Right ventricle myocardium superior (tissue), 1 donor: ENCODE data around the gene TLR3. TPM values are rescaled to one million over a fixed set of nuclear protein-coding genes. Genes with fewer than 3 reads are reported as not detected.
"Not testable (repeated sequence)": the region's sequence is repeated elsewhere in the genome, so short reads cannot be mapped to it uniquely, and the experiment has no call there.

ENCODE experiments used
- ATAC-seq: fragments of 200-7000 bp; cut with Tn5 transposase; one replicate; pipeline ENCODE4 v1.9.1; 2020; ENCODE audit warnings: mild to moderate bottlenecking; ENCODE audit not compliant: poor library complexity
- DNase-seq: peaks from one replicate; pipeline ENCODE4 v3.0.0-alpha.2; 2020
- intact Hi-C: fragments of 100-400 bp; cut with DNase I; formaldehyde crosslinking; loops from one replicate; pipeline ENCODE4 v1.11.2; 2022
- total RNA-seq: library from RNA; stranded (reverse); fragmentation: NEBNext Ultra II Directional; extraction: Animal tissue kit (Norgen Biotek cat#: 25700); gene quantifications from one replicate; pipeline ENCODE4 v1.2.1, GENCODE V29; 2021
- donor health status: DM: no; HTN: yes; CAD: no; lungs with severe emphysema.

The TLR3 gene
- total RNA-seq, 1 donor from 2014 or later, result 4.6 TPM

DNA sequence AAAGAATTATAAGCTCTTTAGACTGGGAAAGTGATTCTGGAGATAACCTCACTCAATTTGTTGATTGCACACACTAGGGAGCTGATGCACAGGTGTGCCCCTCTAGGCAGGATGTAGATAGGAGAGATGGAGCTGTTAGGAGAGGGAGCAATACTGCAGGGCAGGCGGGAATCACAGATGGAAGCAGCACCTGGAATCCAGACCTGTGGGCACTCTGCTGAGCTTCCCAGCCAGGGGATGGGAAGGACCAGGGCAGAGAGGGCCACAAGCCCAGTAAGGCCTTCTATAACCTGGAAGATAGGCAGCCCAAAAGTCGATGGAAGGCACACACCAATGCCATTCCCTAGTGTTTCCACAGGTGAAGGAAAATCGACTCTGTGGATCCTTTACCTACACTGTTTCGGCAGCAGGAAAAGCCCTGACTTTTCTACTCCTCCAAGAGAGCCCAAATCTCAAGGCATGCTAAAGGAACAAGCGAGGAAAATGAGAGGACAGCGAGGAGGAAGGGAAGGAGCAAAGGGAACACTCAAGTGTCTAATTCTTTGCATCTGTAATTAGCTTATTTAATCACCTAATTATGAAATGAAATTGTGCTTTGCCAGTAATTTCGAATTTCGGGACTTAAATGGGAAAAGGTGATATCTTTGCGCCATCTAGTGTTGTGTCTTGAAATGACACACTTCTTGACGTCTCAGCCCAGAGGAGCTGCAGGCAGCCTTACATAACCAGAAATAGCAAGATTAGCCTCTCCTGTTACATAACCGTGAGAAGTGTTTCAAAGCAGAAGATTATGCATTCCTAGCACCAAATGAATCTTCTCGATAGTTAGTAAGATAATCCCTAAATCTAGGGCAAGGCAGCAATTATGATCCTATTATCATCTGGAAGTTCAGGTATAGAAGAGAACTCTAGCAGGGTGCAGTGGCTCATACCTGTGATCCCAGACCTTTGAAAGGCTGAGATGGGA is 31.0 kb upstream of the TLR3 start:
- intact Hi-C loops, result loop anchor here (5.0 to 10.0 kb wide), 2 partner anchors 396 to 573 kb away; no protein-coding TSS in a partner anchor
- ATAC-seq, result peak; percentile 91
- no peak for DNase-seq

DNA sequence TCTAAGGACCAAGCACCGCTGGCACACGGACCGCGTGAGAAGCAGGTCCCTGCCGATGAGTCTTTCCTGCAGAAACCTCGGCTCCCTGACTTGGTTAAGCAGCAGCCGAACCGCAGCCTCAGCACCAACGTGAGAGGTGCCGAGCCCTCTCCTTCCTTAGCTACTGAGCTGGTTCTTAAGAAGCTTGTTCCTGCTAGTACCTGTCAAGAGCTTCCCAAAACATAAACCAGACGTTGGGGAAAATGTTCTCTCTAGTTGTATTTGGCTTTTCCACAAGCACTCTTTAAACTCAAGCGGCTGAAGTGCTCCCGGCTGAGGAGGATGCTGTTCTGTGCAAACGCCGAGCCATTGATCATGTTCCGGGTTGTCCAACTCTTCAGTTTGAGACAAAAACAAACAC is 29.3 kb upstream of the TLR3 start:
- DNase-seq (no peak), ATAC-seq (peak; percentile 29)
- intact Hi-C loops, result loop anchor here (5.0 to 10.0 kb wide), 2 partner anchors 397 to 575 kb away; no protein-coding TSS in a partner anchor

- no peak for ATAC-seq
- DNase-seq, result no peak
- intact Hi-C loops, result no loop called here
Observed at GRCh38 chr4:186040316-186040715, 28.6 kb upstream of the TLR3 start.

GRCh38 chr4:186047501-186047900 is 21.5 kb upstream of the TLR3 start:
- ATAC-seq, intact Hi-C loops, DNase-seq: not testable (repeated sequence)

GRCh38 chr4:186050135-186050534 is 18.8 kb upstream of the TLR3 start:
- ATAC-seq, DNase-seq, intact Hi-C loops: not testable (repeated sequence)

- ATAC-seq, result no peak
- intact Hi-C loops, result no loop called here
Observed at GRCh38 chr4:186051096-186051495, 17.9 kb upstream of the TLR3 start.

GRCh38 chr4:186058253-186058979 is 10.5 kb upstream of the TLR3 start:
- DNase-seq (no peak), ATAC-seq (peak; percentile 10)
- intact Hi-C loops, result no loop called here

More at GRCh38 chr4:186051096-186051495, 17.9 kb upstream of the TLR3 start:
- no peak for DNase-seq

DNA sequence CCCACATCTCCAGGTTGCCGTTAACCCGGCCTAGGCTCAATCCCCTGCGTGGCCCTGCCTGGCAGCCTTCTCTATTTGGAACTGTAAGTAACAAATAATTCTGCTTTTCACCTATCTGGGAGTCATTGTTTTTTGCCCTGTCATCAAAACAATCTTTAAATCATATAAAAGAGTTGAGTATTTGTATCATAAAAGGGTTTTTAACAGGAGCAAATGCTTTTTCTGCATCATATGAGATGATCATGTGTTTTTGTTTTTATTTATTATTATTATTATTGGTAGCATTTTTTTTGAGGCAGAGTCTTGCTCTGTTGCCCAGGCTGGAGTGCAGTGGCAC is 10.0 kb upstream of the TLR3 start:
- no peak for DNase-seq
- ATAC-seq, result peak; percentile 10
- intact Hi-C loops, result no loop called here

DNA sequence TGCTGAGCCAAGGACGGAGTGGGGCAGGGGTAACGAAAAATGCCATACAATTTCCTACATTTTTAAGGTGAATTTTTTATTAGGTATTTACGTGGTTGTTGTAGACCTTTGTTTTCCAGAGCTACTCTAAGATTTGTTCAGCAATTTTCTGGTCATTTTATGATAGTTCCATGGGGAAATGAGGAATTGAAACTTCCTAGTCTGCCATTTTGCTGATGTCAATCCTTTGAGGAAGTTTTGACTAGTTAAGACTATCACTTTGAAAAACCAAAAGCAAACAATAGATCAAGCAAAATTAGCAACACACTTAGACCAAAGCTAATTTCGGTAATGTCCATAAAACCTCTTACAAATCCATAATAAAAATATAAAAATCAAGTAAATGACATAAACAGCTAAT is 7.0 kb upstream of the TLR3 start:
- no peak for DNase-seq
- no peak for ATAC-seq
- intact Hi-C loops, result no loop called here

DNA sequence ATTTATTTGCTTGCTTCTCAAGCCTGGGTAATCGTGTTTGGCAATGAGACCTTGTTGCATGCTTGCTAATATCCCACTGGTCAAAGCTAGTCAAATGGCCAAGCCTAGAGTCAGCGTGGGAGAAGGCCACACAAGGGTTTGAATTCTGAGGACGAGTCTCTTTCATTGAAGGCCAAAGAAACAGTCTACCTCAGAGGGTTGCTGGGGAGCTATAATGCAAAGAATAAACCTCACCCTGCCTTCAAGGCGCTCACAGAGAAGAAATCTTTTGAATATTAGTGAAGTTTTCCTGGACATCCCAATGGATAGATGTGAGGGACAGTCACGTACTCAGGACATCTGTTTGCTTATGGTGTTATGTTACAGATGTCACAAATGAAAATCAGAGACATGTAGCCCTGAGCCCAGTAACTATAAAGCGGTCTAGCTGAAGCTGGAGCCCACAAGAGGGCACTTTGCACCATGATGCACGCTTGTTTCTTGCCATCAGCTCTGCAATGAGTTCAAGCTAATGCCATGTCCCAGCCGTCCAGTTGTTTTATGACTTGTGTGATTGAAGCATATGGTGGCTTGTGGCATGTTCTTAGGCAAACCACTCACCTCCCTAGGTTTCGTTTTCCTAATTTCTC is 1.1 kb upstream of the TLR3 start:
- peak; percentile 57 for DNase-seq
- ATAC-seq, result peak; percentile 93
- intact Hi-C loops, result loop anchor here (5.0 kb wide), 1 partner anchor 69 kb away; no protein-coding TSS in a partner anchor

DNA sequence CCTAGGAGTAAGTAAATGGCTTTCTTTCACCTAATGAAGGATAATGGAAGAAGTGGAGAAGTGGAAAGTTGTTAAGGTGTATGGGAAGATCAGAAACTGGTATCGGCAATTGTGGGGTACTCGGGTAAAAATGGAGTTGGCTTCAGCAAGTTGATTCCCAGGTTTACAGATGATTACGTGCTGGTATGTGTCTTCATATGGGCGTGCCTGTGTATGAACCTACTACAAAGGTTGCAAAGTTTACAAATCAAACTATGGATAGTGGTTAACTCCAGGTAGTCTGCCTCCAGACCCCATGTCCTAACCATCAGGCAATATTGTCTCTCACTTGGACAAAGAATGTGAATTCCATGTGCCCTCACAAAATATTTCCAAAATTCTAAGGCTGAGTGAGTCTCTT is 773 bp downstream of the TLR3 start:
- DNase-seq (no peak), ATAC-seq (no peak)
- intact Hi-C loops, result loop anchor here (5.0 kb wide), 1 partner anchor 68 kb away; no protein-coding TSS in a partner anchor

DNA sequence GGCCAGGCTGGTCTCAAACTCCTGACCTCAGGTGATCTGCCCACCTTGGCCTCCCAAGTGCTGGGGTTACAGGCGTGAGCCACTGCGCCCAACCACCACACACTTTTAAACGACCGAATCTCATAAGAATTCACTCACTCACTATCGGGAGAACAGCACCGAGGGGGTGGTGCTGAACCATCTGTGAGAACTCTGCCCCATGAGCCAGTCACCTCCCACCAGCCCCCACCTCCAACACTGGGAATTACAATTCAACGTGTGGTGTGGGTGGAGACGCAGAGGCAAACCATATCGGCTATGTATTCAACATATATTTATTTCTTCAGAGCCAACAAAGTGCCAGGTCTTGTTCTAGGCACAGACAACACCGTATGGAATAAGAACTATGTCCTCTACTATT is 3.6 kb downstream of the TLR3 start:
- no peak for ATAC-seq
- no peak for DNase-seq
- intact Hi-C loops, result no loop called here

GRCh38 chr4:186074189-186074588 is 5.2 kb downstream of the TLR3 start:
- DNase-seq (no peak), ATAC-seq (peak; percentile 34)

GRCh38 chr4:186078981-186079638 is 10.2 kb downstream of the TLR3 start:
- intact Hi-C loops, result no loop called here
- DNase-seq (no peak), ATAC-seq (no peak)

More at GRCh38 chr4:186074189-186074588, 5.2 kb downstream of the TLR3 start:
- intact Hi-C loops, result no loop called here

DNA sequence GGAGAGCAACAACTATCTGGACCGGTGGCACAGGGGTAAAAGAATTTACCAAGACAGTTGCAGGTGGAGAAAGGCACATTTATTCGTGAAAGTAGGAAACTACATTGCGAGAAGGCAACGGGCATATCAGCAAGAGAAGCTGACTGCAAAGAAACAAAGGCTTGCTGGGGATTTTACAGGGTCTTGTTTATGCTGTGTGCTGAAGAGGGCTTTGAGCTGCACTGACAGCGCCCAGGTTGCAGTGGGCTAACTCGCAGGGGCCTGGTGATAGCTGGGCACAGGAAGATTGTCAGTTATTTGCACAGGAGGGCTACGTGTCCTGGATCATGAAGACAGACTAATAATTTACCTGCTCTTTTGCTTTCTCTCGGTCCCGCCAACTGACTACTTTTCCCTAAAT is 10.7 kb downstream of the TLR3 start:
- no peak for ATAC-seq
- intact Hi-C loops, result no loop called here
- no peak for DNase-seq

DNA sequence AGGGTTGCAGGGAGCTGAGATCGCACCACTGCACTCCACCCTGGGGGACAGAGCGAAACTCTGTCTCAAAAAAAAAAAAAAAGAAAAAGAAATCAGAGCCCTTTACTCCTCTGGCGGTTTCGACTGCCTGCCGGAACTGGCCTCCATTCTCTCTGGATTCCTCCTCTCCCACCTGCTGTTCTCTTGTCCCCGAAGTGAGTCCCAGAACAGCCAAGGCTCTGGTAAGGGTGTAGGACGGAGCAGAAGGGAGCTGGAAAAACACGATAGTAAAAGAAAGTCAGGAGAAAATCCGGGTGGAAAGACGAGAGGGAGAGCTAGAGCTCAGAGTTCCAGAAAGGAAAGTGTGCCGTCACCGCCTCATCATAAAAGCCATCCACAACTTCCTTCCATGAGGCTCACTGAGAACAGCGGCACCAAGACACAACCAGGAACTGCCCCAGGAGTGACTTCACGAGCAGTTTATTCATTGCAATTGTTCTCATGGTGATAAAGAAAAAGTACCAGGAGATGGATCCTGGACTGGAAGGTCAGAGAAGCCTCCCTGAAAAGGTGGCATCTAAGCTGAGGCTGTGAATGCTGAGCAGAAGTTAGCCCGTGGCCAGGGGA is 12.3 kb downstream of the TLR3 start:
- ATAC-seq (no peak), DNase-seq (no peak)
- intact Hi-C loops, result no loop called here

GRCh38 chr4:186082221-186082620 is 13.3 kb downstream of the TLR3 start:
- no peak for ATAC-seq
- DNase-seq, result no peak
- intact Hi-C loops, result no loop called here

GRCh38 chr4:186088523-186088922 is 19.6 kb downstream of the TLR3 start:
- no peak for ATAC-seq
- intact Hi-C loops, result no loop called here
- DNase-seq, result no peak
